M059J (cell line): ENCODE results near the gene PPBP. TPM values are rescaled to one million over a fixed set of nuclear protein-coding genes. Genes with fewer than 3 reads are reported as not detected.
A peak's percentile ranks its signal among the peaks of the same experiment; 100 is the strongest.

ENCODE experiments used
- DNase-seq: peaks from one replicate; pipeline ENCODE4 v3.0.0-alpha.2; 2012; ENCODE audit warnings: low read depth
- total RNA-seq: library from RNA; depleted of rRNA; stranded (reverse); fragments of >200 nt; shearing (Covaris generic); gene quantifications from 2 replicates; pipeline ENCODE4 v1.2.3, GENCODE V29; 2014; rRNA removed

Gene PPBP, protein sequence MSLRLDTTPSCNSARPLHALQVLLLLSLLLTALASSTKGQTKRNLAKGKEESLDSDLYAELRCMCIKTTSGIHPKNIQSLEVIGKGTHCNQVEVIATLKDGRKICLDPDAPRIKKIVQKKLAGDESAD
- total RNA-seq: not detected in 2 replicates

DNA sequence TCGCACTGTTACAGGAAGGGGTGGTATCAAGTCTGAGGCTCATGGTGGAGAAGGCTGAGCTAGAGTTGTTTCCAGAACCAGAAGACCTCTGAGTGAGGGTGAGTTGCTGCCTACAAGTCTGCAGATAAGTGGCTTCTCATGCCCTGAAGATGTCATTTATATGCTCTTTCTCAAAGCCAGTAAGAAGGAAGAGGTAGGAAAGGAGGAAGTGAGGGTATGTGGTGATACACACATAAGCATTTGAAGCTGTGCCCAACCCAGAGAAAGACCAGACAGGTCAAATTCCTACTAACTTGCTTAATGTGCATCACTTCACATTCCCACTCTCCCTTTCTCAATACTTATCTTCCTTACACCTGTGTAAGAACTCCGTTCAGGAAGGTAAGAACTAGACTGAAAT, at the start of gene PPBP:
Gene PPBP, minus strand, starts transcription at position 130 of the 400 bp plus-strand sequence. Its CDS starts 87 bp downstream, at position 43.
- no peak for DNase-seq

DNA sequence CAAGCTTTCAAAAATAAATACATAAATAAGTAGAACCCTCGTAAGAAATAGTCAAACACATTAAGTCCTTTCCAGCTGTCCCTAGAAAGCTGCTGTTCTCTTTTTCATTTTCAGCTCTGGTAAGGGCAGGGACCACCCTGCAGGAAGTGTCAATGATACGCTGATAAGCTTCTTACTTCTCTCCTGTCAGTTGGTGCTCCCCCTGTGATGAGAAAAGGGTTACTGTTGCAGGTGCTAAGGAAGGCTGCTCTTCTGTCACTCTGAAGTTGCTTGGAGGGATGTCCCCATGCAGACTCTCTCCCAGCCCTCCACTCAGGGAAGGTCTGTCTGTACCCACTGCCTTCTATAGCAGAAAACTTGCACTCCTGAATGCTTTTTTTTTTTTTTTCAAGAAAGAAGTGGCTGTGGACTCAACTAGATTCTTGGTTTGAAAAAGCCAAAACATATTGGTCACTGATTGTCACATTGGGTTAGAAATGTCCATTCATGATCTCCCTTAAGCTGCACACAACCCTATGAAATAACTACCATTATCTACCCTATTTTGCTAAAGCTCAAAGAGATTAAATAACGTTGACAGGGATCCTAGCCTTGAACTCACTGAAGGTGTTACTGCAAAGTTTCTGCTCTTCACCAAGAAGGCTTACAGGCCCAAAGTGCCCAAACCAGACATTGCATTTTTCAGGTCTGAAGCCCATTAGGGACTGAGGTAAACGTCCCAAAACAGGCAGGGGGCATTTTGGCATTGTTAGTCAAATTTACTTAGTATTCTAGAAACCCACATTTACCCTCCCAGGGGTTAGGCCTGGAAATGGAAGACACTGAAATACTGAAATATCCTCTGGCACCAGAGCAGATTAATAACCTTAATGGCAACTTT, 49.3 kb upstream of the PPBP start:
- no peak for DNase-seq

DNA sequence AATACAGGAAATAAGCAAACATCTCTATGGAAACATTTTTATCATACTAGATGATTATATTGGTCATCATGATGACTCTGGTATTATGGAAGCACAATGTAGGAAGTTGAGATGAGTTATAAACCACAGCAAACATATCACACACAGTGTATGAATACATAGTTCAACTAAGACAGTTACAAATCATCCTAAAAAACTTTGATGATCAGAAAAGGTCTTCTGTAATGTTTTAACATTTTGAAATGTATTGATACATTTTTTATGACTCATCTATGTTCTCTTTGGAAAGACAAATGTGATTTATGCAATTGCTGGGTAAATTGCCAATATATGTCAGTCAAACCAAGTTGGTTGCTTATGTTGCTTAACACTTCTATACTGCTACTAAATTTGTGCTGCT, 45.7 kb upstream of the PPBP start:
- peak; percentile 9 for DNase-seq

DNA sequence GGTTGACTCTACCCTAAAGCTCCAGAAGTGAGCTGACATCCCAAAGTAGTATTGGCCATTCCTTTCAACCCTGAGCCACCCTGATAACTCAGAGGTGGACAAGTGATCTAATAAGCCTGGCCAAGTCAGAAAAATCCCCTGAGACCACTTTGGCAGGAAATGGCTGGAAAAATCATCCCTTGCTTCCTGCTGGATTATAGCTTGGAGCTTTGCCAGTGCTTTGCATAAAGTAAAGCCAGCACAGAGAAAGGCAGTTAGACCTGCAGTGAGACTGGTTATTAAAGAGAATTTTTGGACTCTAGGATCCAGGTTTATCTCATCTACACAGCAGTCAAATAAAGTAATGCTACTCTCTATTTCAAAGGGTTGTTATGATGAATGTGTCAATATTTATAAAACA, 44.1 kb upstream of the PPBP start:
- DNase-seq: peak; percentile 21

DNA sequence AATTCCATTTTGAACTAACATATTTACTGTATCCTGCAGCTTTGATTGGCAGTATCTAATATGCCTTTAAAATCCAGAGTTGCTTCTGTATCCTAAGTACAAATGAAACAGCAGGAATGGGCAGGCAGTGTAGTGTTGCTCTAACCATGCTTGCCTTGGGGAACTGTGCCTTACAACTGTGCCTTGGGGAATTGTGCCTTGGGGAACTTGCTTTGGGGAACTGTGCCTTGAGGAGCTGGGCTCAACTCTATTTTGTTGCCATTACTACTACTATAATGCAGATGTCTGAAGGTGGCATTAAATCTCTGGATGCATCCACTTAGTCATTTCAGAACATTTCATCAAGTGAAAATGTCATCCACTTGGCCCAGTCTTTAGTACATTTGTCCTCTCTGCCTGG, 43.6 kb upstream of the PPBP start:
- DNase-seq: no peak

DNA sequence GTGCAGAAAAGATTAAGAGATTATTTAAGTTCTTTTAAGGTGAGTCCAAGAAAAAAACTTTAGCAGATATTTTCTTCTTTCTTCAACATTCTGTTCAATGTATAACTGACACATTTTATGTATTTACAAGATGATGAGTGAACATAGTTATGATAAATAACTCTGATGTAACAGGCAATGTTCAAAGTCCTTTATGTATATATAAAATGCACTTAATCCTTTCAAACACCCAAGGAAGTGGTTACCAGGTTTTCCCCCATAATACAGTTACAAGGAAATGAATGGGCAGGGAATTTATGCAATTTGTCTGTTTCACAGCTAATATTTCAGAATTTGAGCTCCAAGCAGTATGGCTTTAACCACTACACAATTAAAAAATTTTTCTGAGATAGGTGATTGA, 42.3 kb upstream of the PPBP start:
- DNase-seq: no peak

DNA sequence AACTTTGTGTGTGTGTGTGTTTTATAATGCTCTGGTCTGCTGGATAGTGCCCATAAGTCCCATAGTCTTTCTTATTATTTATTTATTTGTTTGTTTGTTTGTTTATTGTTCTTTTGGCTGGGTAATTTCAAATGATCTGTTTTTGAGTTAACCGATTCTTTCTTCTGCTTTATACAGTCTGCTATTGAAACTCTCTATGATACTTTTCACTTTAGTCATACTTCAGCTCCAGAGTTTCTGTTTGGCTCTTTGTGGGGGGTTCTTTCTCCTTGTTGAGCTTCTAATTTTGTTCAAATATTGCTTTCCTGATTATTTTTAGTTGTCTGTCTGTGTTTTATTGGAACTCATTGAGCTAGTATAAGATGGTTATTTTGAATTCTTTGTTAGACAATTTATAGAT, 40.5 kb upstream of the PPBP start:
- no peak for DNase-seq

DNA sequence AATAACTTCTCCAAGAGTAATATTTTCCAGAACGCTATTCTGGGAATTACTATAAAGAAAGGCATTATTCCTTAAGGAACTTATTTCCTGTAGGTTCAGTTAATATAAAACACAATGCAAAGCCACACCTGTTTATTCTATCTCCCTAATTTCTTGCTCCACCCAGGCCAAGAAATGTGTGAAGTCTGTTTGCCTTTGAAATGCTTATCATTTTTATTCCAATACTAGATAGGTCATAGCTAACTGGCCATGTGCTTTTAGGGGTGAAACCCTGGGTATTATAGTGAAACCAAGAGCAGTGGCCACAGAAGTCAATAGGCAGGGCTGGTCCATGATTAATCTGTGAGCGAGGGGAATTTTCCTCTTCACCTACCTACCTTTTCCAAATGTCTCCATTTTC, 35.7 kb upstream of the PPBP start:
- no peak for DNase-seq

DNA sequence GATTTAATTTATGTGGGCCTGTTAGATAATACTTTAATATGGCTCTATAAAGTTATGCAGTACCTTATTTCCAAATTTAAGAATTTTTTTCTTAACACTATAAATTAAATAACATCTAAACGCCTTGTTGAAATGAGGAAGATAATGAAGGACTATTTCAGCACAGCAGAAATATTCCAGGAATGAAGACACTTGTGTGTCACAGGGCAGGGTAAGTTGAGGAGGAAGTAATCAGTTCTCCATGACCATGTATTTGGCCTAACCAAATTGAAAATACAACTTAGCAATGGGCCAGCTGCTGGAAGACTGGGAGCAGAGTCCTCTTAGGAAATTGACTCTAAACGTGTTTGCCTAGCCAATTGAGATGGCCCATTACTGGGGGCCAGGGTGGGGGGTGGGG, 33.6 kb upstream of the PPBP start:
- no peak for DNase-seq

DNA sequence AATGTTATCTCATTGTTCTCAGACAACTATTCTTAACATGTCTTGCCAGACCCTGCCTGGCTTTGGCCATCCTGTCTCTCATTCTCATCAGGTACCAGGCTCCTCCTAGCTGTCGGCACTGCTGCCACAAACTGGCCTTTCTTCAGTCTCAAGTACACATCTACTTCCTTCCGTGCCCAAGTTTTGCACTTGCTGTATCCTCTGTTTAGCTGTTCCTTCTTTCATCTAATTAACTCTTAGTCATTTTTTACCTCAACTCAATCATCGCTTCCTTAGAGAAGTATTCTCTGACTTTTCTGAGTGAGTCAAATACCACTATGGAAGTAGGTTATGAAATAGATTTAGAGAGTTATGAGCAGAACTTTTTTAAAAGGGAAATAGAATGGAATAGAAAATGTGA, 30.8 kb upstream of the PPBP start:
- no peak for DNase-seq

DNA sequence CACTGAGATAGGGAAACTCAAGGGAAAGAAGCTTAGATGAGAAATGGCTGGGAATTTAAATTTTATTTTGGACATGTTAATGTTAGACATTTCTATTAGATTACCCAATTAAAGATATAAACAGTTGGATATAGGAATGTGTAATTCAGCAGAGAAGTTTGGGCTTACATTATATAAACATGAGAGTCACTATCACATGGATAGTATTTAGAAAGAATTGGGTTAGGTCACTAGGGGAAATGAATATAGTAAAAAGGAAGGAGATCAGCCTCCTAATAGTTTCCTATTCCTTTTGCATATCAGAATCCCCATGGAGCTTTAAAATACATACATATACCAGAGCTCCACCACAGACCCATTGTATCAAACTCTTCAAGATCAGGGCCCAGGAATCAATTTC, 30.1 kb upstream of the PPBP start:
- DNase-seq: no peak

DNA sequence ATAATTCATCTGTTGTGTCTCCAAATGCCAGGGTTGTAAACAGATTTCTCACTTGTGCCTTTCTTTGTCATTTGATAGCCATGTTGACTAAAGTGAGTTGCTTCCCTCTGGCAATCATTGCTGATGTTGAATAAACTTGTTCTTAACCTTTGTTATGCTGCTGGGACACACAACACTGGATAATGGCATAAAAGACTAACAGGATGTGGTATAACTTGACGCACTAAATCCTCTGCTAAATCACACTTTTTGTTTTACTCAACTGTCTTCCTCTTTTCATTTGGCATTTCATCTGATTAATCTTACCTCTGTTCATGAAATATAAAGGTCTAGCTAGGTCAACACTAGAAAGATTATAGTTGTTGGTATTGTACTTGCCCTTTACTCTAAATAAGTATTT, 28.1 kb upstream of the PPBP start:
- DNase-seq: peak; percentile 68

DNA sequence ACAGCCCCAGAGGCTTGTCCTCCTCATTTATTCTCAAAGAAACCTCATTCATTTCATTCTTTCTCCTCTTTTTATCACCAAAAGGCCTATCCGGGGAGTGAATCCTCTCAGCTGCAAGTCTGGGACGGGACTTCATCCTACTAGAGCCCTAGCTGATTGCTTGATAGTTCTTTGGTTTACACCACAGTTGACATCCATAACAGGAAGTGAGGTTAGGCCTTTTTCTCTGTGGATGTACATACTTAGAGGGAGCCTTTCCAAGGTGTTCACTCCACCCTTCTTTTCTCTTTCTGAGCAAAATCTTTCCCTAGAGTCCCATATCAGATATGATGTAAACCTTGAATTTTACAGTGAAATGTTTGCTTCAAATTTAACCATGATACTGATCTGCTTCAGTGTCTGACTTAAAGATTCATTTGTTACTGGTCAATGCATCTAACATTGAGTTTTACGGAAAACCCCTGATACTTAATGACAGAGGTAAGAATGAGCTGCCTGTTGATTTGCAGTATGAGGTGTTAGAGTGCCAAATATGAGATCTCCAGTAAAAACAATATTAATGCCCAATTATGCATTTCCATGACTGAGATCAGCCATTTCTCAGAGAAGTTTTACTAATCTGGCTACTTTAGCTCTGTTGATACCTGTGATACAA, 27.3 kb upstream of the PPBP start:
- no peak for DNase-seq

DNA sequence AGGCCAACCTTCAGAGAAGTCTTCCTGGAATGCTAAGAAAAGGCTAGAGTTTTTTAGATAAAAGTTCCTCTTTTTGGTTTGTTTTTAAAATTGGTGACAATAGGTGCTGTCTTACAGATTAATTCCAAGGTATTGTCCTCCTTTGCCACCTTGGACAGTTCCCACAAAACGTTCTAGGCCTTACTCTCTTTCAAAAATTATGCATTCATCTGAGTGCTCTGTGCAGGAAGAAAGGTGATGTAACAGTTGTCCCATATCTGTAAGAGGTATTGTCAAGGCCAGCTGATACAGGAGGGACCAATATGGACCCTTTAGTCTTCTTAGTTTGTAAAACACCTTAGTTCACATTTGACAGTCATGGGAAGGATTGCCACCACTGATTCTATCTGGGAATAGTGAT, 26.3 kb upstream of the PPBP start:
- no peak for DNase-seq

DNA sequence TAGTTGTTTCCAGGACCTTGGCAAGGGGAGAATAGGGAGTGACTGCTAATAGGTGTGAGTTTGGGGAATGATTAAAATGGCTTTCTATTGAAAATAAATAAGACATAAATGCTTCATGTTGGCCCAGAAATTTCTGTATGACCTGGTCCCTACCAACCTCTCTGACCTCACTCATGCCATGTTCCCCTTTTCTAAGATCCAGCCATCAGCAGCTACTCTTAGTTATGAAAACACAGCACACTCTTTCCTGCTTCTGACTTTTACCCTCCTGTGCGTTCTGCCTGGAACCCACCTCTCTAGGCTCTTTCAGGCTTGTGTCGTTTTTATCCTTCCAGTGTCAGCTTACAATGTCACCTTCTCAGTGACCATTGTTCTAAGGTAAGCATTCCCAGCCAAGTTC, 25.3 kb upstream of the PPBP start:
- no peak for DNase-seq

DNA sequence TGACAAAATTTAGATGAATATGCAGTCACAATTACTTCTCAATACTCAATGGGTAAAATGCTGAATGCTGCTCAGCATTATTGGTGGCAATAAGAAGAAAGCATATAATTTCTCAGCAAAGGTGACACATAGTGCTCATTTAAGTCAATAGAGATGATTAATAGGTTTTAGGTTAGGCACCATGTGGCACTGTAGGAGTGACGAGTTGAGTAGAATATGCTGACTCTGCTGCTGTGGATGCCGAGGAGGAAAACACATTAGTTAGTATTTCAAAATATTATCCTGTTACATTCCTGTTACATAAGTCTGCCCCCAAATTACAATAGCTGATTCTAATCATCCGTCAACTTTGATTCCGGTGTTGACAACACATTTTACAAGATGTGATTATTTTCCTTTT, 24.1 kb upstream of the PPBP start:
- DNase-seq: no peak

DNA sequence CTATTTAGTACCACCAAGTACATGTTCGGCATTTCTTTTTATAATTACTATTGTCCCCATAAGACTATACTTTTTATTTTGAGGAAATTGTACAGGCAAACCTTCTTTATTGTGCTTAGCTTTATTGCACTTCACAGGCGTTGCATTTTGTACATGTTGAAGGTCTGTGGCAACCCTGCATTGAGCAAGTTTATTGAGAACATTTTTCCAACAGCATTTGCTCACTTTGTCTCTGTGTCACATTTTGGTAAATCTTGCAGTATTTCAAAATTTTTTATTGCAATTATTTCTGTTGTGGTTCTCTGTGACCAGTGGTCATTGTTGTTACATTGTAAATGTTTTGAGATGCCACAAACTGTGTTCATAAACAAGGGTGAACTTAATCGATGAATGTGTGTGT, 21.3 kb upstream of the PPBP start:
- no peak for DNase-seq

DNA sequence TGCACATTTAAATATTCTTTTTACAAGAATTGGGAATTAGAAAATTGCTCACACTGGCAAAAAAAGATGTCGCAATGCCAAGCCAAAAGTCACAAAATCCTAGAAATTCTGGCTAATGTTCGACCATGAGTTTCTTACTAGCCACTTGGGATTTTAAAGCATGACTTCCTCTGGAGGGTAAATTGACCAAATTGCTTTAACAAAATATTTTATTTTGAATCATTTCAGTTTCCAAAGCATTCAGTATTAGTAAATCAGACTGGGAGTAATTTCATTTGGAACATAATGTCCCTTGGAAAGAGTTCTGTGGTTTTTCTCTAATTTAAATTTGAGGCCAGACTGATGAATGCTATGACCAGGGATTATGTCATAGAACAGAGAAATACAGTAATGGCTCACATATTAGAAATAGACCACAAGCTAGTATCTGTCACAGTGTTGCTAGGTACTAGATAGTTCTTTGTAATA, 18.1 kb upstream of the PPBP start:
- peak; percentile 56 for DNase-seq

DNA sequence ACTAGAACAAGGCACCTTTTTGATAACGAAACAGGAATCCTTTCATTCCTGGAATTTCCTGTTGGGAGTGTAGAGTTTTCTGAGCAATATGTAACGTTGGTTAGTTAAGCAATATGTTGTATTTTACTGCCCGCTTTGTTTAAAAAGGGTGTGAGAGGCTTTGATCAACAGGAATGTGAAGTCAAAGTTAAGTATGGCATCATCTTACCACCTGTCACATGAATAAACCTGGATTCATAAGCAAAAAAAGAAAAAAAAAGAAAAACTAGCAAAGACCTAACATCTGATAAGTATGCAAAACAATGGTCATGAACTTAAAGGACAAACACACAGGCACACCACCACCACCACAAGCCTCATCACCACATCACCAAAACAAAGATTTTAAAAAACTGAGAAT, 17.5 kb upstream of the PPBP start:
- DNase-seq: peak; percentile 15

DNA sequence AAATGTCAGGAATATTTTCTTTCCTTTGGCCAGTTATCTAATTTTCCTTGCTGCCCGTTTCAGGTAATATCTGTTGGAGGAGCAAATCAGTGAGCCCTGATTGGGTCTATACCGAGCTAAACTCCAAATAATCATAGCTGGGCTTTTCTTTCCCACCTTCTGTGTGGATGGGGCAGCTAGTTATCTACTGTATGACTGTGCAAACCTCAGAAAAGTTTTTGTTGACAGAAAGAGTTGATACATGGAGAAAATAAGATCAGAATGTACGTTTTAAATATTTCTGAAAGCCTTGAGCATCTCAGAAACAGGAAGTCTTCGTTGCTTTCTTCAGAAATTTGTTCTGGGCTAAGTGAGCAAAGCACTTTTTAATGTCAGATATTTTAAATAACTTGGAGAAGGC, 16.7 kb upstream of the PPBP start:
- DNase-seq: no peak

DNA sequence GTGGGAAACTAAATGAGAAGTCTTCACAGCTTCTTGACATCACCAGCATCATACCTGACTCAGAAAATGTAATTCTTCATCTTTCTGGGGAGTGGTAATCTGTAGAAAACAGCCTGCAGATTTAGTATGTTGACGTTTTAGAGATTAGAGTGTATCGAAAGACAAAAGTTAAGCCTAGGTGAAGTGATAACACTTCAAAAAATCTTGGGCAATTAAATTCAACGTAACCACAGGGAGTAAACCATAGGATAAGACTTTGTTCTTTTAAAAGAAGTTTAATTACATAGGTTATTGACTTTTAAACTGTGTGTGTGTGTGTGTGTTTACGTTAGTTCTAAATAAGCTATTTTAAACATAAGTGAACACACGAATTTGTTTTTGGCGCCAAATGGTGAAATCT, 12.3 kb upstream of the PPBP start:
- DNase-seq: no peak

DNA sequence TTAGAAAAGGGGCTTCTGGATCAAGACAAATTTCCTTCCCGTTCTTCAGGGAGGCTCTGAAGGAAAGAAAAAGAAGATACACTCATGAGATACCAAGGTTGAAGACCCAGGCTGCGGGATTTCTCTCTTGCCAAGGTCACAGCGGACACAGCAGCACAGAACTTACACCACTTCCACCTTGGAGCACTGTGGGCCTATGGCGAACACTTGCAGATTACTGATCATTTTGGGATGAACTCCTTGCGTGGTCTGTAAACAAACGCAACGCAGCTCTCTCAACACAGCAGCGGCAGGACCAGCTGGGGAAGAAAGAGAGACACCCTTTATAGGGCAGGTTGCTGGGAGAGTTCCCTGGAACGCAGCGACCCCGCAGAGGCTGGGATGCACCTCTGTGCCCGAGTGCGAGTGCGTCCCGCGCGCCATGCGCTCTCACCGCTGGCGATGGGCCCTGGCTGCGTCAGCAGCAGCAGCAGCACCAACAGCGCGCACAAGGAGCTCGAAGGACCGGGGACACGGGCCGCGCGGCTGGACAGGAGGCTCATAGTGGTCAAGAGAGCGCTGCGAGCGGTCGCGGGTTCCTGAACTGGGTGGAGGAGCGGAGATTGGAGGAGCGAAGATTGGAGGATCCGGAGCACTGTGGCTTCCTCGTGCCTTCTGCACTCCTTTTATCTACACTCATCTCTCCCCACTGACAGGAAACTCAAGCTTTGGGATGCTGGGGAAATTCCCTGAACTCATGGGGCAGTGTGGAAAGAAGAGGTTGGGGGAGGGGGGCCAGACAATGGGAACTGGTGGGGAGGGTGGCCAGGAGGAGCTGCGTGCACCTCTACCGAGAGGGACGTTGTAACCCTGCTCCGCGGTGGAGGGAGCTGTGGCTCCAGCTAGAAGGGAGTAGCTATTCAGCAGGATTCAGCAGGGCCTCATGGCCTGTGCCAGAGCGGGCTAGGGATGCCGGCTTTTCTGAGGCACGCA, 10.3 kb upstream of the PPBP start, which contains the start of gene CXCL5:
Gene CXCL5, minus strand, starts transcription at position 638 of the 972 bp plus-strand sequence. Its CDS starts 96 bp downstream, at position 542.
- DNase-seq: peak; percentile 48
